ENCODE measurements around the gene ITSN1.

DNA sequence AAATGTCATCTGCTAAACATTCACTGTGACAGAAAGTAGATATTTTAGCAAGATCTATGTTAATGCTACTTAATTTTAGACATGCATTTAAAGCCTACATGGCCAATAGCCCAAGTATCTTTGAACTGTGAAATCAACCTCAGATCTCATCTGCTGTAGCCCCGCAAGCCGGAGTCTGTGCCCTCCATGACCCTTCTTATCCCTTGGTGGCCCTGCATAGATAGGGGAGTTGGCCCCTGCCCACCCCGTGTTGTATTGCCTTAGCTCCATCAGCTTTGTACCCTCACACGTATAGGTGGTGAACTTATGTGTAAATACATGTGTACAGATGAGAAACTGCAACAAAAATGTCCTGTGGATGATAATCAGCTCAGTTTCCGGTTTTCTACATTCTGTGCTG is 254.8 kb downstream of the ITSN1 start:
- TF ChIP-seq, protein P1, sequence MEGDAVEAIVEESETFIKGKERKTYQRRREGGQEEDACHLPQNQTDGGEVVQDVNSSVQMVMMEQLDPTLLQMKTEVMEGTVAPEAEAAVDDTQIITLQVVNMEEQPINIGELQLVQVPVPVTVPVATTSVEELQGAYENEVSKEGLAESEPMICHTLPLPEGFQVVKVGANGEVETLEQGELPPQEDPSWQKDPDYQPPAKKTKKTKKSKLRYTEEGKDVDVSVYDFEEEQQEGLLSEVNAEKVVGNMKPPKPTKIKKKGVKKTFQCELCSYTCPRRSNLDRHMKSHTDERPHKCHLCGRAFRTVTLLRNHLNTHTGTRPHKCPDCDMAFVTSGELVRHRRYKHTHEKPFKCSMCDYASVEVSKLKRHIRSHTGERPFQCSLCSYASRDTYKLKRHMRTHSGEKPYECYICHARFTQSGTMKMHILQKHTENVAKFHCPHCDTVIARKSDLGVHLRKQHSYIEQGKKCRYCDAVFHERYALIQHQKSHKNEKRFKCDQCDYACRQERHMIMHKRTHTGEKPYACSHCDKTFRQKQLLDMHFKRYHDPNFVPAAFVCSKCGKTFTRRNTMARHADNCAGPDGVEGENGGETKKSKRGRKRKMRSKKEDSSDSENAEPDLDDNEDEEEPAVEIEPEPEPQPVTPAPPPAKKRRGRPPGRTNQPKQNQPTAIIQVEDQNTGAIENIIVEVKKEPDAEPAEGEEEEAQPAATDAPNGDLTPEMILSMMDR (IDR thresholded peaks at IDR 0.05; ENCODE audit: low read depth, low read length, poor library complexity, severe bottlenecking): no peak
- TF ChIP-seq EZH2phosphoT487 (IDR thresholded peaks at IDR 0.05; ENCODE audit: borderline replicate concordance, low read length): no peak

All from DOHH2 (cell line).